ENCODE data around the gene COLQ.
"Not testable (repeated sequence)": the region's sequence is repeated elsewhere in the genome, so short reads cannot be mapped to it uniquely, and the experiment has no call there.

Gene COLQ

GRCh38 chr3:15420871-15421270 is 100.6 kb downstream of the COLQ start:
- DNase-seq, result no peak

- DNase-seq, result not testable (repeated sequence)
Measured at GRCh38 chr3:15410966-15411365, 110.5 kb downstream of the COLQ start.

- DNase-seq, result no peak
Measured at GRCh38 chr3:15409774-15410173, 111.7 kb downstream of the COLQ start.

- DNase-seq, result no peak
Measured at GRCh38 chr3:15409239-15409638, 112.3 kb downstream of the COLQ start.

GRCh38 chr3:15405448-15406050 is 116.0 kb downstream of the COLQ start:
- peak; percentile 13 for DNase-seq

GRCh38 chr3:15404767-15405166 is 116.7 kb downstream of the COLQ start:
- DNase-seq, result no peak

- no peak for DNase-seq
Measured at GRCh38 chr3:15403965-15404364, 117.5 kb downstream of the COLQ start.

- no peak for DNase-seq
Measured at GRCh38 chr3:15403495-15403894, 118.0 kb downstream of the COLQ start.

- DNase-seq, result no peak
Measured at GRCh38 chr3:15401936-15402335, 119.6 kb downstream of the COLQ start.

Measured in NCI-H526 treated with DMSO at 0.1 percent for 48 hours (cell line).